GM23338 (cell line): ENCODE results near the gene DENND4A. TPM values are rescaled to one million over a fixed set of nuclear protein-coding genes. Genes with fewer than 3 reads are reported as not detected.

Experiments used
- ATAC-seq: fragments of 200-7000 bp; cut with Tn5 transposase; 3 replicates; pipeline ENCODE4 v1.9.1; 2020
- DNase-seq: peaks from one replicate; pipeline ENCODE4 v3.0.0-alpha.2; 2015; ENCODE audit warnings: low spot score
- H2AFZ ChIP-seq: fragments of 200-600 bp; sonication (generic); 2 replicates; pipeline ENCODE4 v1.8.0; 2016; ENCODE audit warnings: antibody characterized with exemption, mild to moderate bottlenecking, moderate library complexity
- H3F3A ChIP-seq: fragments of 200-600 bp; sonication (generic); replicated peaks from 2 replicates; pipeline ENCODE4 v1.8.0; 2017; ENCODE audit warnings: antibody characterized with exemption, mixed run types, low read depth
- H3K27ac ChIP-seq: fragments of 200-600 bp; sonication (generic); 2 replicates; pipeline ENCODE4 v1.6.1; 2016; ENCODE audit warnings: low read depth
- H3K27me3 ChIP-seq: fragments of 200-600 bp; sonication (generic); 2 replicates; pipeline ENCODE4 v1.8.0; 2016; ENCODE audit warnings: mild to moderate bottlenecking, mixed run types, moderate library complexity; ENCODE audit not compliant: insufficient read depth
- H3K36me3 ChIP-seq: fragments of 200-600 bp; sonication (generic); 2 replicates; pipeline ENCODE4 v1.8.0; 2016; ENCODE audit warnings: mild to moderate bottlenecking; ENCODE audit not compliant: insufficient read depth
- H3K4me1 ChIP-seq: fragments of 200-600 bp; sonication (generic); 2 replicates; pipeline ENCODE4 v1.8.0; 2016; ENCODE audit warnings: mild to moderate bottlenecking, moderate library complexity; ENCODE audit not compliant: insufficient read depth
- H3K4me2 ChIP-seq: fragments of 200-600 bp; sonication (generic); 2 replicates; pipeline ENCODE4 v1.7.1; 2017; ENCODE audit warnings: mixed run types
- H3K4me3 ChIP-seq: fragments of 200-600 bp; sonication (generic); 2 replicates; pipeline ENCODE4 v1.6.1; 2016; ENCODE audit warnings: mixed run types
- H3K79me2 ChIP-seq: fragments of 200-600 bp; sonication (generic); replicated peaks from 2 replicates; pipeline ENCODE4 v1.8.0; 2017; ENCODE audit warnings: mild to moderate bottlenecking; ENCODE audit not compliant: insufficient read depth
- H3K9me2 ChIP-seq: fragments of 200-600 bp; sonication (generic); 2 replicates; pipeline ENCODE4 v1.8.0; 2017; ENCODE audit not compliant: insufficient read depth
- H4K20me1 ChIP-seq: fragments of 200-600 bp; sonication (generic); replicated peaks from 2 replicates; pipeline ENCODE4 v1.8.0; 2017; ENCODE audit warnings: mild to moderate bottlenecking; ENCODE audit not compliant: insufficient read depth
- H3K27ac Mint-ChIP-seq: 2 replicates; pipeline ENCODE4 v1.8.0; 2020; ENCODE audit warnings: inconsistent platforms, mild to moderate bottlenecking, moderate library complexity, mixed read lengths
- H3K27me3 Mint-ChIP-seq: 3 replicates; pipeline ENCODE4 v1.8.0; 2022; ENCODE audit warnings: low read depth, mild to moderate bottlenecking, moderate library complexity, mixed read lengths, inconsistent platforms; ENCODE audit not compliant: insufficient read depth, poor library complexity
- H3K36me3 Mint-ChIP-seq: 3 replicates; pipeline ENCODE4 v1.8.0; 2021; ENCODE audit warnings: low read depth, mild to moderate bottlenecking, inconsistent platforms, moderate library complexity, mixed read lengths
- H3K4me1 Mint-ChIP-seq: 3 replicates; pipeline ENCODE4 v1.8.0; 2020; ENCODE audit warnings: mild to moderate bottlenecking, inconsistent platforms, mixed read lengths
- H3K4me3 Mint-ChIP-seq: 3 replicates; pipeline ENCODE4 v1.8.0; 2021; ENCODE audit warnings: moderate library complexity, mild to moderate bottlenecking, inconsistent platforms, mixed read lengths
- H3K9me3 Mint-ChIP-seq: 3 replicates; pipeline ENCODE4 v1.8.0; 2020; ENCODE audit warnings: moderate library complexity, mild to moderate bottlenecking, inconsistent platforms, mixed read lengths
- CREB1 ChIP-seq: fragments of 250-450 bp; sonication (Bioruptor Pico); IDR thresholded peaks from 2 replicates; pipeline ENCODE4 v1.5.0; 2020; ENCODE audit warnings: low read depth, mild to moderate bottlenecking, moderate library complexity
- EZH2 ChIP-seq: fragments of 200-600 bp; sonication (generic); IDR thresholded peaks from one replicate; pipeline ENCODE4 v1.8.0; 2017; ENCODE audit warnings: antibody characterized with exemption, mild to moderate bottlenecking, low read depth; ENCODE audit not compliant: unreplicated experiment
- EZH2phosphoT487 ChIP-seq: fragments of 200-600 bp; sonication (generic); IDR thresholded peaks from one replicate; pipeline ENCODE4 v1.8.1; 2018; ENCODE audit warnings: antibody characterized with exemption; ENCODE audit not compliant: unreplicated experiment
- JUNB ChIP-seq: IDR thresholded peaks from one replicate; pipeline ENCODE4 v1.6.1; 2016; ENCODE audit warnings: antibody characterized with exemption; ENCODE audit not compliant: unreplicated experiment
- NANOG ChIP-seq: IDR thresholded peaks from 2 replicates; pipeline ENCODE4 v1.6.1; 2016; ENCODE audit warnings: antibody characterized with exemption, borderline replicate concordance
- POLR2AphosphoS5 ChIP-seq: IDR thresholded peaks from 2 replicates; pipeline ENCODE4 v1.6.1; 2016; ENCODE audit warnings: antibody characterized with exemption, low read depth
- STAT1 ChIP-seq: IDR thresholded peaks from one replicate; pipeline ENCODE4 v1.6.1; 2016; ENCODE audit warnings: antibody characterized with exemption; ENCODE audit not compliant: unreplicated experiment
- ZNF114 ChIP-seq: fragments of 250-450 bp; sonication (Bioruptor Pico); IDR thresholded peaks from 2 replicates; pipeline ENCODE4 v1.5.0; 2020; ENCODE audit warnings: mild to moderate bottlenecking, moderate library complexity
- ZNF331 ChIP-seq: fragments of 250-450 bp; sonication (Bioruptor Pico); IDR thresholded peaks from 2 replicates; pipeline ENCODE4 v1.5.0; 2020; ENCODE audit warnings: low read depth, mild to moderate bottlenecking, moderate library complexity
- polyA plus RNA-seq: library from polyadenylated mRNA; unstranded; fragments of >200 nt; fragmentation: Nextera tagmentation; extraction: Ambion mirVana; gene quantifications from 2 replicates; pipeline ENCODE4 v1.2.1, GENCODE V29; 2016
- total RNA-seq: library from RNA; depleted of rRNA; stranded (reverse); fragments of >200 nt; shearing (Covaris generic); gene quantifications from 2 replicates; pipeline ENCODE4 v1.2.3, GENCODE V29; 2014
- TF ChIP-seq, protein P1 (sequence below): IDR thresholded peaks from one replicate; pipeline ENCODE4 v1.6.1; 2018; ENCODE audit warnings: antibody characterized with exemption; ENCODE audit not compliant: unreplicated experiment
- TF ChIP-seq, protein P2 (sequence below), 2 experiments: fragments of 200-600 bp in 1 of 2; sonication (generic) in 1 of 2; conservative IDR thresholded peaks; 2 replicates each; pipeline versions ENCODE4 v1.5.1 to v1.6.1; 2016 to 2017; ENCODE audit warnings: antibody characterized with exemption in 2 of 2, low read depth in 2 of 2, mild to moderate bottlenecking in 2 of 2, moderate library complexity in 1 of 2
- TF ChIP-seq, protein P3 (sequence below): fragments of 250-450 bp; sonication (Bioruptor Pico); IDR thresholded peaks from 2 replicates; pipeline ENCODE4 v1.5.0; 2020; ENCODE audit warnings: mild to moderate bottlenecking, moderate library complexity
- TF ChIP-seq, protein P4 (sequence below): IDR thresholded peaks from 2 replicates; pipeline ENCODE4 v1.6.1; 2016; ENCODE audit warnings: antibody characterized with exemption

Gene DENND4A
- total and polyA plus RNA-seq, 2 experiments from 2014 or later = 3.4 to 9.0 TPM

DNA sequence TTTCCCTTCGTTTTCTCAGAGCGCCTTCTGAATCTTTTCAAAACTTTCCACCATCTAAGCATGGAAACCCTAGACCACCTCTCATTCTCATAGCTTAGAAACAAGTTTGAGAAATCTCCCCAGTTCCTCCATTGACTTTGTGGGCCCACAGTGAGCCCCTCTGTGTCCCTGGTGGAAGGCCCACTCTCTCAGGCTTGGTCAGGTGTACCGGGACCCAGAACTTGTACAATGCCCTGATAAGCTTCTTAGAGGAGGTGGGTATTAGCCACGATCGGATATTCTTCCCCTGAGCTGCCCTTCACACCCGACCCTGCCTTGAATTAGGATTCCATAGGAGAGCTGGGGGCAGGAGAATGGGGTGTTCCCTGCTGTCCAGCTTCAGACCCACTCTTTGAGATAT, 170.5 kb downstream of the DENND4A start, which contains the start of gene SLC24A1:
Gene SLC24A1 (plus strand): TSS at position 301 of the 400 bp plus-strand sequence. CDS start 2,143 bp downstream, outside the sequence.
- H3K27ac Mint-ChIP-seq = no peak within 1 kb of the TSS

More for the DNA sequence above, 170.5 kb downstream of the DENND4A start, which contains the start of gene SLC24A1:
- Mint-ChIP-seq H3K4me3 (no peak within 1 kb of the TSS), H3K9me3 (no peaks in the 10 kb centered on the region), H3K4me1 (peaks cover 14% of the 10 kb centered on the region), H3K36me3 (no peaks in the 10 kb centered on the region; the same call in 2 of the 3 replicates), H3K27me3 (no peaks in the 10 kb centered on the region)
- Histone ChIP-seq H2AFZ (no peak within 1 kb of the TSS), H4K20me1 (no peaks in the 10 kb centered on the region), H3K4me3 (no peak within 1 kb of the TSS), H3K4me2 (no peak within 1 kb of the TSS), H3K27me3 (no peaks in the 10 kb centered on the region), H3K9me2 (peaks cover 11% of the 10 kb centered on the region; the same call in 1 of the 2 replicates), H3K36me3 (no peaks in the 10 kb centered on the region), H3F3A (no peaks in the 10 kb centered on the region), H3K27ac (no peak within 1 kb of the TSS), H3K79me2 (no peaks in the 10 kb centered on the region), H3K4me1 (0 out of 2 replicates have a peak, but pooled peaks cover 5% of the 10 kb centered on the region)
- ATAC-seq (no peak), DNase-seq (no peak)
- no peak for TF ChIP-seq NANOG
- TF ChIP-seq, protein P1, sequence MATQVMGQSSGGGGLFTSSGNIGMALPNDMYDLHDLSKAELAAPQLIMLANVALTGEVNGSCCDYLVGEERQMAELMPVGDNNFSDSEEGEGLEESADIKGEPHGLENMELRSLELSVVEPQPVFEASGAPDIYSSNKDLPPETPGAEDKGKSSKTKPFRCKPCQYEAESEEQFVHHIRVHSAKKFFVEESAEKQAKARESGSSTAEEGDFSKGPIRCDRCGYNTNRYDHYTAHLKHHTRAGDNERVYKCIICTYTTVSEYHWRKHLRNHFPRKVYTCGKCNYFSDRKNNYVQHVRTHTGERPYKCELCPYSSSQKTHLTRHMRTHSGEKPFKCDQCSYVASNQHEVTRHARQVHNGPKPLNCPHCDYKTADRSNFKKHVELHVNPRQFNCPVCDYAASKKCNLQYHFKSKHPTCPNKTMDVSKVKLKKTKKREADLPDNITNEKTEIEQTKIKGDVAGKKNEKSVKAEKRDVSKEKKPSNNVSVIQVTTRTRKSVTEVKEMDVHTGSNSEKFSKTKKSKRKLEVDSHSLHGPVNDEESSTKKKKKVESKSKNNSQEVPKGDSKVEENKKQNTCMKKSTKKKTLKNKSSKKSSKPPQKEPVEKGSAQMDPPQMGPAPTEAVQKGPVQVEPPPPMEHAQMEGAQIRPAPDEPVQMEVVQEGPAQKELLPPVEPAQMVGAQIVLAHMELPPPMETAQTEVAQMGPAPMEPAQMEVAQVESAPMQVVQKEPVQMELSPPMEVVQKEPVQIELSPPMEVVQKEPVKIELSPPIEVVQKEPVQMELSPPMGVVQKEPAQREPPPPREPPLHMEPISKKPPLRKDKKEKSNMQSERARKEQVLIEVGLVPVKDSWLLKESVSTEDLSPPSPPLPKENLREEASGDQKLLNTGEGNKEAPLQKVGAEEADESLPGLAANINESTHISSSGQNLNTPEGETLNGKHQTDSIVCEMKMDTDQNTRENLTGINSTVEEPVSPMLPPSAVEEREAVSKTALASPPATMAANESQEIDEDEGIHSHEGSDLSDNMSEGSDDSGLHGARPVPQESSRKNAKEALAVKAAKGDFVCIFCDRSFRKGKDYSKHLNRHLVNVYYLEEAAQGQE = no peak
- no peak for TF ChIP-seq ZNF331 (CRISPR knock-in tag)
- TF ChIP-seq, protein P2, sequence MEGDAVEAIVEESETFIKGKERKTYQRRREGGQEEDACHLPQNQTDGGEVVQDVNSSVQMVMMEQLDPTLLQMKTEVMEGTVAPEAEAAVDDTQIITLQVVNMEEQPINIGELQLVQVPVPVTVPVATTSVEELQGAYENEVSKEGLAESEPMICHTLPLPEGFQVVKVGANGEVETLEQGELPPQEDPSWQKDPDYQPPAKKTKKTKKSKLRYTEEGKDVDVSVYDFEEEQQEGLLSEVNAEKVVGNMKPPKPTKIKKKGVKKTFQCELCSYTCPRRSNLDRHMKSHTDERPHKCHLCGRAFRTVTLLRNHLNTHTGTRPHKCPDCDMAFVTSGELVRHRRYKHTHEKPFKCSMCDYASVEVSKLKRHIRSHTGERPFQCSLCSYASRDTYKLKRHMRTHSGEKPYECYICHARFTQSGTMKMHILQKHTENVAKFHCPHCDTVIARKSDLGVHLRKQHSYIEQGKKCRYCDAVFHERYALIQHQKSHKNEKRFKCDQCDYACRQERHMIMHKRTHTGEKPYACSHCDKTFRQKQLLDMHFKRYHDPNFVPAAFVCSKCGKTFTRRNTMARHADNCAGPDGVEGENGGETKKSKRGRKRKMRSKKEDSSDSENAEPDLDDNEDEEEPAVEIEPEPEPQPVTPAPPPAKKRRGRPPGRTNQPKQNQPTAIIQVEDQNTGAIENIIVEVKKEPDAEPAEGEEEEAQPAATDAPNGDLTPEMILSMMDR (conservative IDR thresholded peaks at IDR 0.05; ENCODE audit: low read depth in 2 of 2) = no peak
- TF ChIP-seq, protein P3, sequence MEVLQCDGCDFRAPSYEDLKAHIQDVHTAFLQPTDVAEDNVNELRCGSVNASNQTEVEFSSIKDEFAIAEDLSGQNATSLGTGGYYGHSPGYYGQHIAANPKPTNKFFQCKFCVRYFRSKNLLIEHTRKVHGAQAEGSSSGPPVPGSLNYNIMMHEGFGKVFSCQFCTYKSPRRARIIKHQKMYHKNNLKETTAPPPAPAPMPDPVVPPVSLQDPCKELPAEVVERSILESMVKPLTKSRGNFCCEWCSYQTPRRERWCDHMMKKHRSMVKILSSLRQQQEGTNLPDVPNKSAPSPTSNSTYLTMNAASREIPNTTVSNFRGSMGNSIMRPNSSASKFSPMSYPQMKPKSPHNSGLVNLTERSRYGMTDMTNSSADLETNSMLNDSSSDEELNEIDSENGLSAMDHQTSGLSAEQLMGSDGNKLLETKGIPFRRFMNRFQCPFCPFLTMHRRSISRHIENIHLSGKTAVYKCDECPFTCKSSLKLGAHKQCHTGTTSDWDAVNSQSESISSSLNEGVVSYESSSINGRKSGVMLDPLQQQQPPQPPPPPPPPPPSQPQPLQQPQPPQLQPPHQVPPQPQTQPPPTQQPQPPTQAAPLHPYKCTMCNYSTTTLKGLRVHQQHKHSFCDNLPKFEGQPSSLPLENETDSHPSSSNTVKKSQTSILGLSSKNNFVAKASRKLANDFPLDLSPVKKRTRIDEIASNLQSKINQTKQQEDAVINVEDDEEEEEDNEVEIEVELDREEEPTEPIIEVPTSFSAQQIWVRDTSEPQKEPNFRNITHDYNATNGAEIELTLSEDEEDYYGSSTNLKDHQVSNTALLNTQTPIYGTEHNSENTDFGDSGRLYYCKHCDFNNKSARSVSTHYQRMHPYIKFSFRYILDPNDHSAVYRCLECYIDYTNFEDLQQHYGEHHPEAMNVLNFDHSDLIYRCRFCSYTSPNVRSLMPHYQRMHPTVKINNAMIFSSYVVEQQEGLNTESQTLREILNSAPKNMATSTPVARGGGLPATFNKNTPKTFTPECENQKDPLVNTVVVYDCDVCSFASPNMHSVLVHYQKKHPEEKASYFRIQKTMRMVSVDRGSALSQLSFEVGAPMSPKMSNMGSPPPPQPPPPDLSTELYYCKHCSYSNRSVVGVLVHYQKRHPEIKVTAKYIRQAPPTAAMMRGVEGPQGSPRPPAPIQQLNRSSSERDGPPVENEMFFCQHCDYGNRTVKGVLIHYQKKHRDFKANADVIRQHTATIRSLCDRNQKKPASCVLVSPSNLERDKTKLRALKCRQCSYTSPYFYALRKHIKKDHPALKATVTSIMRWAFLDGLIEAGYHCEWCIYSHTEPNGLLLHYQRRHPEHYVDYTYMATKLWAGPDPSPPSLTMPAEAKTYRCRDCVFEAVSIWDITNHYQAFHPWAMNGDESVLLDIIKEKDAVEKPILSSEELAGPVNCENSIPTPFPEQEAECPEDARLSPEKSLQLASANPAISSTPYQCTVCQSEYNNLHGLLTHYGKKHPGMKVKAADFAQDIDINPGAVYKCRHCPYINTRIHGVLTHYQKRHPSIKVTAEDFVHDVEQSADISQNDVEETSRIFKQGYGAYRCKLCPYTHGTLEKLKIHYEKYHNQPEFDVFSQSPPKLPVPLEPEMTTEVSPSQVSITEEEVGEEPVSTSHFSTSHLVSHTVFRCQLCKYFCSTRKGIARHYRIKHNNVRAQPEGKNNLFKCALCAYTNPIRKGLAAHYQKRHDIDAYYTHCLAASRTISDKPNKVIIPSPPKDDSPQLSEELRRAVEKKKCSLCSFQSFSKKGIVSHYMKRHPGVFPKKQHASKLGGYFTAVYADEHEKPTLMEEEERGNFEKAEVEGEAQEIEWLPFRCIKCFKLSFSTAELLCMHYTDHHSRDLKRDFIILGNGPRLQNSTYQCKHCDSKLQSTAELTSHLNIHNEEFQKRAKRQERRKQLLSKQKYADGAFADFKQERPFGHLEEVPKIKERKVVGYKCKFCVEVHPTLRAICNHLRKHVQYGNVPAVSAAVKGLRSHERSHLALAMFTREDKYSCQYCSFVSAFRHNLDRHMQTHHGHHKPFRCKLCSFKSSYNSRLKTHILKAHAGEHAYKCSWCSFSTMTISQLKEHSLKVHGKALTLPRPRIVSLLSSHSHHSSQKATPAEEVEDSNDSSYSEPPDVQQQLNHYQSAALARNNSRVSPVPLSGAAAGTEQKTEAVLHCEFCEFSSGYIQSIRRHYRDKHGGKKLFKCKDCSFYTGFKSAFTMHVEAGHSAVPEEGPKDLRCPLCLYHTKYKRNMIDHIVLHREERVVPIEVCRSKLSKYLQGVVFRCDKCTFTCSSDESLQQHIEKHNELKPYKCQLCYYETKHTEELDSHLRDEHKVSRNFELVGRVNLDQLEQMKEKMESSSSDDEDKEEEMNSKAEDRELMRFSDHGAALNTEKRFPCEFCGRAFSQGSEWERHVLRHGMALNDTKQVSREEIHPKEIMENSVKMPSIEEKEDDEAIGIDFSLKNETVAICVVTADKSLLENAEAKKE (CRISPR knock-in tag) = no peak
- no peak for TF ChIP-seq STAT1
- no peak for TF ChIP-seq ZNF114
- TF ChIP-seq EZH2phosphoT487 = no peak
- no peak for TF ChIP-seq JUNB
- TF ChIP-seq, protein P4, sequence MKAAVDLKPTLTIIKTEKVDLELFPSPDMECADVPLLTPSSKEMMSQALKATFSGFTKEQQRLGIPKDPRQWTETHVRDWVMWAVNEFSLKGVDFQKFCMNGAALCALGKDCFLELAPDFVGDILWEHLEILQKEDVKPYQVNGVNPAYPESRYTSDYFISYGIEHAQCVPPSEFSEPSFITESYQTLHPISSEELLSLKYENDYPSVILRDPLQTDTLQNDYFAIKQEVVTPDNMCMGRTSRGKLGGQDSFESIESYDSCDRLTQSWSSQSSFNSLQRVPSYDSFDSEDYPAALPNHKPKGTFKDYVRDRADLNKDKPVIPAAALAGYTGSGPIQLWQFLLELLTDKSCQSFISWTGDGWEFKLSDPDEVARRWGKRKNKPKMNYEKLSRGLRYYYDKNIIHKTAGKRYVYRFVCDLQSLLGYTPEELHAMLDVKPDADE = no peak
- TF ChIP-seq POLR2AphosphoS5 = no peak
- TF ChIP-seq EZH2 = no peak
- TF ChIP-seq CREB1 (CRISPR knock-in tag) = no peak
